Activated CD8-positive, alpha-beta T cell treated with anti-CD3 and anti-CD28 coated beads, Interleukin-2, amount 10 ng/mL, durations not matched to agents 7 days and 5 days (primary cell): ENCODE data around the gene NLRP12. TPM values are rescaled to one million over a fixed set of nuclear protein-coding genes. Genes with fewer than 3 reads are reported as not detected.

Source experiments
- ATAC-seq: fragments of 150-1000 bp; cut with Tn5 transposase; one replicate; pipeline ENCODE4 v1.10.0; 2021; ENCODE audit warnings: moderate library complexity
- CTCF ChIA-PET: fragments of 350-600 bp; sonication (Branson Sonifier 250); formaldehyde crosslinking; loops from one replicate; lab custom pipeline; 2021; ENCODE audit warnings: antibody characterized with exemption; lab: Charles Lee
- POLR2A ChIA-PET: fragments of 350-600 bp; sonication (Branson Sonifier 250); formaldehyde crosslinking; loops from one replicate; lab custom pipeline; 2021; ENCODE audit warnings: antibody characterized with exemption; lab: Charles Lee
- DNase-seq: peaks from one replicate; pipeline ENCODE4 v3.0.0-alpha.2; 2020
- H3K27ac Mint-ChIP-seq: one replicate; pipeline ENCODE4 v1.8.0; 2021; ENCODE audit warnings: mild to moderate bottlenecking, mixed read lengths
- H3K27me3 Mint-ChIP-seq: one replicate; pipeline ENCODE4 v1.8.0; 2021; ENCODE audit warnings: low read depth, mixed read lengths
- H3K36me3 Mint-ChIP-seq: one replicate; pipeline ENCODE4 v1.8.0; 2021; ENCODE audit warnings: low read depth, mixed read lengths
- H3K4me1 Mint-ChIP-seq: one replicate; pipeline ENCODE4 v1.8.0; 2021; ENCODE audit warnings: low read depth, mixed read lengths
- H3K4me3 Mint-ChIP-seq: one replicate; pipeline ENCODE4 v1.8.0; 2021; ENCODE audit warnings: mild to moderate bottlenecking, mixed read lengths
- H3K9me3 Mint-ChIP-seq: one replicate; pipeline ENCODE4 v1.8.0; 2022; ENCODE audit warnings: mixed read lengths; ENCODE audit not compliant: insufficient read depth
- total RNA-seq, 2 experiments: library from RNA; stranded (reverse); gene quantifications; one replicate each; pipeline ENCODE4 v1.2.3, GENCODE V29; 2021

Gene NLRP12
- total RNA-seq, 2 experiments from 2014 or later = not detected

DNA sequence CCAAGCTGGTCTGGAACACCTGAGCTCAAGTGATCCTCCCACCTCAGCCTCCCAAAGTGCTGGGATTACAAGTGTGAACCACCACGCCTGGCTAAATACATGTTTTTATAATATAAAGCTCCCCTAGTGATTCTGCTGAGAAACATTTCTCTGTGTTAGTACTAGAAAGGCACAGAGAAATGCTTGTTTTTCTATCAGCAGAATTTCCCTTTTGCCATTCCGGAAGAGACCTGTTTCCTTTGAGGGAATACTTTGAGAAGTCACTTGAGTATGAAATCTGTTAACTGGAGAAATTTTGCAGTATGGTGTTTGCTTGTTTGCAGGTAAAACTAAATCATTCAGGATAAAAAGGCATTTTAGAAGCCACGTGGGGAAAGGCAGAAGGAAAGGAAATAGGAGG is 4.4 kb upstream of the NLRP12 start:
- POLR2A ChIA-PET = no interaction called here

DNA sequence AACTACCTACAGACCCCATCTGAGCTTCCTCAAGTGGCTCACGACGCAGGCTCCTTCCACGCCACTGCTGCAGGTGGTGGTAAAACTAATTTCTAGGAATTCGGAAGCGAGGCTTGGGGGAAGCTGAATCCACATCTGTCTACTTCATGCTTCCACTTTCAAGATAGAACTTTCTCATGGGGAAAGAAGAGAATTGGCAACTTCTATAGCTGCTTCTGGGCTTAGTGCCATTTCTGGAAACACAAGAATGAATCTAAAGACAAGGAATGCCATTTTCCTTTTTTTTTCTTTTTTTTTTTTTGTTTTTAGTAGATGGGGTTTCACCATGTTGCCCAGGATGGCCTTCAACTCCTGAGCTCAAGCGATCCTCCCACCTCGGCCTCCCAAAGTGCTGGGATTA is 2.8 kb upstream of the NLRP12 start:
- POLR2A ChIA-PET = interaction anchor here (0.7 kb wide), 1 partner anchor 264 kb away, joined by 4 read pairs; no protein-coding TSS in a partner anchor
- DNase-seq (no peak), ATAC-seq (no peak)
- CTCF ChIA-PET = no interaction called here
- Mint-ChIP-seq H3K27ac (no peak overlapping the region), H3K4me1 (peaks cover 7% of the 10 kb centered on the region), H3K27me3 (peaks cover 12% of the 10 kb centered on the region), H3K4me3 (no peak overlapping the region), H3K36me3 (no peaks in the 10 kb centered on the region), H3K9me3 (no peaks in the 10 kb centered on the region)

More for the DNA sequence above, 4.4 kb upstream of the NLRP12 start:
- CTCF ChIA-PET = no interaction called here
- peaks cover 7% of the 10 kb centered on the region for H3K4me1 Mint-ChIP-seq
- H3K27me3 Mint-ChIP-seq = peaks cover 24% of the 10 kb centered on the region
- DNase-seq (no peak), ATAC-seq (no peak)
- H3K27ac Mint-ChIP-seq = no peak overlapping the region
- no peaks in the 10 kb centered on the region for H3K36me3 Mint-ChIP-seq
- no peaks in the 10 kb centered on the region for H3K9me3 Mint-ChIP-seq
- no peak overlapping the region for H3K4me3 Mint-ChIP-seq

DNA sequence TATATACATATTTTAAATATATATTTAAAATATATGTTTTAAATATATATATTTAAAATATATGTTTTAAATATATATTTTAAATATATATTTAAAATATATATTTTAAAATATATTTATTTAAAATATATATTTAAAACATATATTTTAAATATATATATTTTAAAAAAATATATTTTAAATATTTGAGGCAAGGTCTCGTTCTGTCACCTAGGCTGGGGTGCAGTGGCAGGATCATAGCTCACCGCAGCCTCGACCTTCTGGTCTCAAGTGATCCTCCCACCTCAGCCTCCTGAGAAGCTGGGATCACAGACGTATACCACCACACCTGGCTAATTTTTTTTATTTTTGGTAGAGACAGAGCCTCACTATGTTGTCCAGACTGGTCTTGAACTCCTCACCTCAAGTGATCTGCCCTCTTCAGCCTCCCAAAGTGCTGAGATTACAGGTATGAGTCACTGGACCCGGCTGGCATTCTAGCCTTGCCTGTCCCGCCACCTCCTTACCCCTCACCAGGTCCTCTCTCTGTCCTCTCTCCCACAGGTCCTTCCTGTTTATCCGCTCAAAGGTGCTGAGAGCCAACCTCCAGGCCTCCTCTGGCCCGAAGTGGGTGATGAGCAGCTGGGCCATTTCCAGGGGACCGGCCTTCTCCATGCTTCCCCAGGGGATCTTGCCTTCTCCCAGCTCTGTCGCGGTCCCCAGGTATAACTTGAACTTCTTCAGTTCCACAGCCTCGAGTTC is 564 bp downstream of the NLRP12 start:
- ATAC-seq = no peak
- peaks cover 5% of the 10 kb centered on the region for H3K27me3 Mint-ChIP-seq
- H3K9me3 Mint-ChIP-seq = no peaks in the 10 kb centered on the region
- DNase-seq = no peak
- ChIA-PET CTCF (no interaction called here), POLR2A (no interaction called here)
- peaks cover 5% of the 10 kb centered on the region for H3K4me1 Mint-ChIP-seq
- no peak overlapping the region for H3K4me3 Mint-ChIP-seq
- no peaks in the 10 kb centered on the region for H3K36me3 Mint-ChIP-seq
- no peak overlapping the region for H3K27ac Mint-ChIP-seq

DNA sequence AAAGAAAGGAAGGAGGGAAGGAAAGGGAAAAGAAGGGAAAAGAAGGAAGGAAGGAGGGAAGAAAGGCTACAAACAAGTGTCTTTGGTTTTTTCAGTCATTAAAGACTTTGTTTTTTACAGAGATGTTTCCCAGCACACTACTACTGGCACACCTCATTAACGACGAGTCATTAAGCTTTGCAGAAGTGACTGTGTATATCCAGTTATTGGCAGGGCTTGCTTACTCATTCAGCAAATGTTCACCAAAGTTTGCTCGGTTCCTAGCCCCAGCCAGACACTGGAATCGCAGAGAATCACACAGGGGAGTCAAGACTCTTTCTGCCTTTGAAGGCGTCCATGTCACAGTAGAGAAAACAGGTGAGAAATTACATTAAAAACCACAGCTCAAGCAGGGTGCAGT is 4.3 kb downstream of the NLRP12 start:
- peaks cover 5% of the 10 kb centered on the region for H3K27me3 Mint-ChIP-seq
- no peak overlapping the region for H3K27ac Mint-ChIP-seq
- H3K4me1 Mint-ChIP-seq = peaks cover 5% of the 10 kb centered on the region
- no peak for DNase-seq
- no peaks in the 10 kb centered on the region for H3K36me3 Mint-ChIP-seq
- H3K4me3 Mint-ChIP-seq = no peak overlapping the region
- H3K9me3 Mint-ChIP-seq = no peaks in the 10 kb centered on the region
- no peak for ATAC-seq
- ChIA-PET POLR2A (no interaction called here), CTCF (interaction anchor here (1.6 kb wide), 1 partner anchor 27 kb away, joined by 4 read pairs; no protein-coding TSS in a partner anchor)

DNA sequence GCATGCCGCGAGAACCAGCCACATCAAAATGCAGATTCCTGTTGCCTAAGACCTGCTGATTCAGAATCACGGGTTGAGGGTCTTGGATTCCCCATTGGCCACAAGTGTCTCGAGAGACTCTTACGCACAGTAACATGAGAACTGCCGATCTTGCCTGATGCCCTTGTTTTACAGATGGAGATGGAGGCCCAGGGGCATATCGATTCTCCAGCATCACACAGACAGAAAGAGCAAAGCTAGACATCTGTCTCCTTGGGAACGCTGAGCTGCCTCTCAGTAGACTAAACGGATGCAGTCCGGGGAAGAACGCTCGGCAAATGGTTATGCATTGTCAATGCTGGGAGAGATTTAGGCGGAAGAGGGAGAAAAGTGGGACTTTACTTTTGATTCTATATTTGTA is 5.4 kb downstream of the NLRP12 start:
- ChIA-PET POLR2A (no interaction called here), CTCF (no interaction called here)
- Mint-ChIP-seq H3K36me3 (no peaks in the 10 kb centered on the region), H3K27ac (no peak overlapping the region), H3K4me3 (no peak overlapping the region), H3K9me3 (no peaks in the 10 kb centered on the region), H3K27me3 (peaks cover 2% of the 10 kb centered on the region), H3K4me1 (no peaks in the 10 kb centered on the region)
- no peak for ATAC-seq
- DNase-seq = no peak

DNA sequence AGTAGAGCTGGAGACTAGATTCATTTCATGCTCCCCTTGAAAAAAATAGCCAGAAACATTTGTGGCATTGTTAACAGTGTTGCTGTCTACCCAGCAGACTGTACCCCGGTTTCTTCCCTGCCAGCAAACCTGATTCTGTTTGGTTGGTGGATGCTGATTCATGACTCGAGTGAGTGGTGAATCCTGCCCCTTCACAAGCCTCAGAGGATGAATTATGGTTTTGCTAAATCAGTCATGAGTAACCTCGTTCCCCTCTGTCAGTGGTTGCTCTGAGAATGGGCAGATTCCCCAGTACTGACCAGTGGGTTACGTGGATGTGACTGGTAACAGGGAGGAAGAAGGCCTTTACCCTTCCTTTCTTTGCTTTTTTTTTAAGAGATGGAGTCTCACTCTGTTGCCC is 10.1 kb downstream of the NLRP12 start:
- Mint-ChIP-seq H3K4me1 (no peaks in the 10 kb centered on the region), H3K9me3 (no peaks in the 10 kb centered on the region), H3K4me3 (no peak overlapping the region), H3K36me3 (no peaks in the 10 kb centered on the region), H3K27ac (no peak overlapping the region), H3K27me3 (no peaks in the 10 kb centered on the region)
- DNase-seq (no peak), ATAC-seq (no peak)
- ChIA-PET POLR2A (no interaction called here), CTCF (no interaction called here)

DNA sequence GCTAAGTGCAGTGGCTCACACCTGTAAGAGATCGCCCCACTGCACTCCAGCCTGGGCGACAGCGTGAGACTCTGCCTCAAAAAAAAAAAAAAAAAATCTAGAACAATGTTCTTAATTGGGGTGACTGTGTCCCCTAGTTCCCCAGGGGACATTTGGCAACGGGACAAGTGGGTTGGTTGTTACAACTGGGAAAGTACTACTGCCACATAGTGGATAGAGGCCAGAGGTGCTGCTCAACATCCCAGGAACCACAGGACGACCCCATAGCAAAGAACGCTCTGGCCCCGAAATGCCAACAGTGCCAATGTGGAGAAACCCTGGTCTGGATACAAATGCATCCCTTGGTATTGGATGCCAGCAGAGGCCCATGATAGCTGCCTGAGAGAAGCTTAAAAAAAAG is 11.8 kb downstream of the NLRP12 start:
- DNase-seq (no peak), ATAC-seq (no peak)
- no peaks in the 10 kb centered on the region for H3K4me1 Mint-ChIP-seq
- H3K36me3 Mint-ChIP-seq = no peaks in the 10 kb centered on the region
- no peak overlapping the region for H3K4me3 Mint-ChIP-seq
- no peaks in the 10 kb centered on the region for H3K27me3 Mint-ChIP-seq
- H3K27ac Mint-ChIP-seq = no peak overlapping the region
- POLR2A ChIA-PET = no interaction called here
- CTCF ChIA-PET = no interaction called here
- H3K9me3 Mint-ChIP-seq = no peaks in the 10 kb centered on the region

DNA sequence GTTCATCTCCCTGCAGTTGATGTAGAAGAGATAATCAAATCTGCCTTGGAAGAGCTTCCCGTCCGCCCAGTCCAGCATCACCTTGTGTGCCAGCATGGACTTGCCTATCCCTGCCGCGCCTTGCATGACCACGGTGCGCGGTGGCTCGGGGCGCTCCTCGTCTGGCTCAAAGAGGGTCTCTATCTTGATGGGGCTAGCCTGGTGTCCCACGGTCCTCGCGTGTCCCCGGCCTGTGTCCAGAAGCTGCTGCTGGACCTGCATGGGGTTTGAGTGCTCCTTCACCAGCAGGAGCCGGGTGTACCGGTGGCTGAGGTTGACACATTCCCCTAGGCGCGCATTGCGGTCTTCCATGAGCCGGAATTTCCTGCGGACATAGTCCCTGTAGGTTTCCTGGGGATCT is 13.2 kb downstream of the NLRP12 start:
- Mint-ChIP-seq H3K27me3 (no peaks in the 10 kb centered on the region), H3K4me3 (no peak overlapping the region), H3K9me3 (no peaks in the 10 kb centered on the region), H3K27ac (no peak overlapping the region), H3K36me3 (no peaks in the 10 kb centered on the region), H3K4me1 (no peaks in the 10 kb centered on the region)
- DNase-seq (no peak), ATAC-seq (no peak)
- ChIA-PET POLR2A (no interaction called here), CTCF (interaction anchor here (0.8 to 1.4 kb wide), 2 partner anchors 18 to 219 kb away, joined by 3 to 5 read pairs; no protein-coding TSS in a partner anchor)

DNA sequence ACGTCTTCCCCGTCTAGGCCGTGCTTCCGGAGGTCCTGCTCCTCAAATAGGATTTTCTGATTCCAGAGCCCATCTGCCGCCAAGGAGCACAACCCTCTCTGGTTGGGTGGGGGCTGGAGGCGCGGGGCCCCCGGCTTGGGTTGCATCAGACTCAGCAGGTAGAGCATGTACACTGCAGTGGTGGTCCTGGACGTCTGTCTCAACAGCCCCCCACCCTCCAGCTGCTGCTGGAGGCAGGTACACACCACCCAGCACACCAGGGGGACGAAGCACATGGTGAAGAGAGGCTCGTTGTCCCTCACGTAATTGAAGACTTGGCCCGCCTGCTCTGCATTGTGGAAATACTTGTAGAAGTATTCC is 13.9 kb downstream of the NLRP12 start:
- H3K4me1 Mint-ChIP-seq = no peaks in the 10 kb centered on the region
- DNase-seq = no peak
- H3K27me3 Mint-ChIP-seq = no peaks in the 10 kb centered on the region
- H3K9me3 Mint-ChIP-seq = no peaks in the 10 kb centered on the region
- H3K36me3 Mint-ChIP-seq = no peaks in the 10 kb centered on the region
- CTCF ChIA-PET = interaction anchor here (0.8 to 1.4 kb wide), 3 partner anchors 17 to 219 kb away, joined by 3 to 5 read pairs (median 3); no protein-coding TSS in a partner anchor
- no peak overlapping the region for H3K4me3 Mint-ChIP-seq
- POLR2A ChIA-PET = no interaction called here
- ATAC-seq = no peak
- H3K27ac Mint-ChIP-seq = no peak overlapping the region

DNA sequence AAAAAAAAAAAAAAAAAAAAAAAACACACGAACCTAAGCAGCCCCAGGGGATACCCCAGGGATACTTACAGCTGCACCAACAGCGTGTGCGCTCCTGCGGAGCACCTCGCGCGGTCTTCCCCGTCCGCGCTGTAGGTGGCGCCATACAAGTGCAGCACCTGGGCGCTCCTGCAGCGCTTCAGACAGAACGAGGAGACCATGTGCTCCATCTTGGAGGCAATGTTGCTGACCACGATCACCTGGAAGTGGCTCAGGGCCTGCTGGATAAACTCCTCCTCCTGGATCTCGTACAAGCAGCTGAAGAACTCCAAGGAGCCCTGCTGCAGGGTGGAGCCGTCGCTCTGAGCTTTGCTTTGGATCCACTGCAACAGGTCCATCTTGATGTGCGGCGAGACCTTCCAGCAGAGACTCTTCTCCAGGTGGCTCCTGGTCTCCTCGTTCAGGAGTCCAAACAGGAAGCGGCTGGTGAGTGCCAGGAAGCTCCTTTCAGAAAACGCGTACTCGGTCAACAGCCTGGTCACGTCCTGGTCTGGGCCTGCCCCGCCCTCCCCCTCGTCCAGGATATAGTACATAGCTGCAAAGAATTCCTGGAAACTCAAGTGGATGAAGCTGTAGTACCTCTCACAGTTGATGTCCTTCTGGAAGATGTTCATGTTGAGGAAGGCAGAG is 14.5 kb downstream of the NLRP12 start:
- Mint-ChIP-seq H3K36me3 (no peaks in the 10 kb centered on the region), H3K27me3 (no peaks in the 10 kb centered on the region), H3K4me1 (no peaks in the 10 kb centered on the region), H3K9me3 (no peaks in the 10 kb centered on the region), H3K27ac (no peak overlapping the region), H3K4me3 (no peak overlapping the region)
- DNase-seq (no peak), ATAC-seq (no peak)
- POLR2A ChIA-PET = no interaction called here
- CTCF ChIA-PET = interaction anchor here (1.1 to 1.4 kb wide), 2 partner anchors 214 to 220 kb away, joined by 3 to 5 read pairs; no protein-coding TSS in a partner anchor

DNA sequence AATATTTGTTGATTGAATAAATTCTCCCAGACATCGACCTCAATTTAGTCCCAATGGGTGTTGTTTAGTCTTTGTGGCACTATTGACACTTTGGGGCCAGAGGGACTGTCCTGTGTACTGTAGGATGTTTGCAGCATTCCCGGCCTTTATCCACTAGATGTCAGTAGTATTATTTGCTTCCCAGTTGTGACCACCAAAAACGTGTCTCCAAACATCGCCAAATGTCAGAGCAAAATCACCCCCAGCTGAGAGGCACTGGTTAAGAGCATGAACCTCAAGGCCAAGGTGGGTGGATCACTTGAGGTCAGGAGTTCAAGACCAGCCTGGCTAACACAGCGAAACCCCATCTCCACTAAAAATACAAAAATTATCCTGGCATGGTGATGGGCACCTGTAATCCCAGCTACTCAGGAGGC is 15.4 kb downstream of the NLRP12 start:
- Mint-ChIP-seq H3K27ac (no peak overlapping the region), H3K36me3 (no peaks in the 10 kb centered on the region), H3K9me3 (no peaks in the 10 kb centered on the region), H3K4me3 (no peak overlapping the region), H3K4me1 (no peaks in the 10 kb centered on the region), H3K27me3 (no peaks in the 10 kb centered on the region)
- ChIA-PET CTCF (interaction anchor here (1.0 to 1.3 kb wide), 2 partner anchors 215 to 222 kb away, joined by 3 to 4 read pairs; no protein-coding TSS in a partner anchor), POLR2A (no interaction called here)
- DNase-seq = no peak
- no peak for ATAC-seq

DNA sequence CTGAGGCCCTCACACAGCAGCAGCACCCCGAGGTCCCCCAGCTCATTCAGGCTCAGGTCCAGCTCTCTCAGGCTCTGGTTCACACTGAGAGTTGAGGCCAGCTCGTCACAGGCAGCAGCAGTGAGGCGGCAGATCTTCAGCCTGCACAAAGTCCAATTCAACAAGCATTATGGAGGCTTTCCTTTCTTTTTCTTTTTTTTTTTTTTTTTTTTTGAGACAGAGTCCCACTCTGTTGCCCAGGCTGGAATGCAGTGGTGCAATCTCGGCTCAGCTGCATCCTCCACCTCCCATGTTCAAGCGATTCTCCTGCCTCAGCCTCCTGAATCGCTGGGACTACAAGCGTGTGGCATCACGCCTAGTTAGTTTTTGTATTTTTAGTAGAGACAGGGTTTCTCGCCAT is 22.9 kb downstream of the NLRP12 start:
- H3K27me3 Mint-ChIP-seq = no peaks in the 10 kb centered on the region
- no peak for ATAC-seq
- H3K27ac Mint-ChIP-seq = no peak overlapping the region
- POLR2A ChIA-PET = interaction anchor here (1.0 kb wide), 1 partner anchor 8 kb away, joined by 3 read pairs; no protein-coding TSS in a partner anchor
- CTCF ChIA-PET = no interaction called here
- no peaks in the 10 kb centered on the region for H3K36me3 Mint-ChIP-seq
- no peak overlapping the region for H3K4me3 Mint-ChIP-seq
- H3K9me3 Mint-ChIP-seq = no peaks in the 10 kb centered on the region
- no peaks in the 10 kb centered on the region for H3K4me1 Mint-ChIP-seq
- DNase-seq = no peak
